Activated gamma-delta T cell treated with Interleukin-2 at 50 U/mL for 16 hours (primary cell): ENCODE data around the gene INF2.

ENCODE experiments used
- DNase-seq: peaks from one replicate; pipeline ENCODE4 v3.0.0-alpha.2; 2020

INF2 gene

DNA sequence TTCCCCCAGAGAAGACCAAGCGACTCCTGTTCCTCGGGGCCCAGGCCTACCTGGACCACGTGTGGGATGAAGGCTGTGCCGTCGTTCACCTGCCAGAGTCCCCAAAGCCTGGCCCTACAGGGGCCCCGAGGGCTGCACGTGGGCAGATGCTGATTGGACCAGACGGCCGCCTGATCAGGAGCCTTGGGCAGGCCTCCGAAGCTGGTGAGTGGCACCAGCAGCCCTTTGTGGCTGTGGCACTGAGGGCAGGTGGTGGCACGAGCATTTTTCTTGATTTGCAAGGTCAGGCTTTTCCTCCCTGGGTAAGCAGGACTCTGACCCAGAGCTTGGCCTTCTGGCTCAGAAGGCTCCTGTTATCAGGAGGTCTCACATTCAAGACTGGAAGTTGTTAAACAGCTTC is 66.2 kb downstream of the INF2 start:
- no peak for DNase-seq

- DNase-seq: no peak
Observed at GRCh38 chr14:104756477-104757237, 67.2 kb downstream of the INF2 start.

DNA sequence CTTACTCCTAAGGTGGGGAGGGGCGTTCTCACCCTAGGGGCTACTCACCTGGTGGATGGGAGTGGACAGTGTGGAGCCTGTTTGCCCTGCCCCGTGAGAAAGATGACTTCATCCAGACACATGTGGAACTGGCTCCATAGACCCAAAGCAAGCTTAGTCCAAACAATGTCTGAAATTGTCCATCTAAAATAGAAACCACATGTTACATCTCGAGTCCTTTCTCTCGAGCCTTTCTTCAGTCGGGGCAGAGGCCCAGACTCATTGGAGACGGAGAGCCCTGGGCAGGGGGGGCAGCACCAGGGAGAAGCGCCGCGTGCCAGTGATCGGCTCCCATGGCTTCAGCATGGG is 67.8 kb downstream of the INF2 start:
- DNase-seq: no peak

GRCh38 chr14:104757681-104758392 is 68.4 kb downstream of the INF2 start:
- no peak for DNase-seq

DNA sequence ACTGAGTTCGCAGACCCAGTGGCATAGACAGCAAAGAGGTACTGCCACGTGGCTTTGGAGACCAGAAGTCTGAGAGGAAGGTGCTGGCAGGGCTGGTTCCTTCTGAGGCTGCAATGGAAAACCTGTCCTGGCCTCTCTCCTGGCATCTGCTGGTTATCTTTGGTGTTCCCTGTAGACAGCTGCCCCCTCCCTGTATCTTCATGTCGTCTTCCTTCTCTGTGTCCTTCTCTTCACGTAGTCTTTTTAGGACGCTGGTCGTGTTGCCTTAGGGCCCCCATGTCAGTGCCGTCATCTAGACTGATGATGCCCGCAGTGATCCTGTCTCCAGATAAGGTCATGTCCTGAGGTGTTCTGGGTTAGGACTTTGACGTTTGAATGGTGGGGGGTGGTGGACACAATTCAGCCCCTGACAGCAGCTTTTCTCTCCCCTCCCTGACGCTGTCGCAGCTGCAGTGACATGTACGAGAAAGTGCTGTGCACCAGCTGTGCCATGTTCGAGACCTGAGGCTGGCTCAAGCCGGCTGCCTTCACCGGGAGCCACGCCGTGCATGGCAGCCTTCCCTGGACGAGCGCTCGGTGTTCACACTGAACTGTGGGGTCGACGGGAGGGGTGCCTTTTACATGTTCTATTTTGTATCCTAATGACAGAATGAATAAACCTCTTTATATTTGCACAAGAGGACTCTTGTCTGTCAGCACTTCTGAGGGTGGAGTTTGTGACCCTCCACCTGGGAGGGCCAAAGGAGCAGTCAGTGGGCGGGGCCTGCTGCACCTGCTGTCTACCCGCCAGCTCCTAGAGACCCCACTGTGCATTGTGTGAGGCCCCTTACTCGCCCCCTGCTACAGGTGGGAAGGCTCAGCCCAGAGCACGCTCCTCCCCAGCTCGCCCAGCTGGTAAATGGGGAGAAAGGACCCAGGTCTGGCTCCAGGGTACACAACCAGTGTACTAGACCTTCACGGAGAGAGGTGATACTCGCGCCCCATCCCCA is 69.9 kb downstream of the INF2 start:
- no peak for DNase-seq

DNA sequence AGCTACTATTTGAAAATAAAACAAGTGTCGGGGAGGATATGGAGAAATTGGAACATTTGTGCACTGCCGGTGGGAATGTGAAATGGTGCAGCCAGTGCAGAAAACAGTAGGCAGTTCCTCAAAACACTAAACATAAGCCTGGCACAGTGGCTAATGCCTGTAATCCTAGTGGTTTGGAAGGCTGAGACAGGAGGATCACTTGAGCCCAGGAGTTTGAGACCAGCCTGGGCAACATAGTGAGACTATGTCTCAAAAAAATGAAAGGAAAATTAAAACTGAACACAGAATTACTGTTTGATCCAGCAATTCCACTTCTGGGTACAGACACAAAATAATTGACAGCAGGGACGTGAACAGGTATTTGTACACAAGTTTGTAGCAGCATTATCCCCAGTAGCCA is 76.1 kb downstream of the INF2 start:
- no peak for DNase-seq

- DNase-seq: no peak
Observed at GRCh38 chr14:104766256-104766862, 76.9 kb downstream of the INF2 start.

GRCh38 chr14:104766863-104767633 is 77.6 kb downstream of the INF2 start:
- DNase-seq: no peak

DNA sequence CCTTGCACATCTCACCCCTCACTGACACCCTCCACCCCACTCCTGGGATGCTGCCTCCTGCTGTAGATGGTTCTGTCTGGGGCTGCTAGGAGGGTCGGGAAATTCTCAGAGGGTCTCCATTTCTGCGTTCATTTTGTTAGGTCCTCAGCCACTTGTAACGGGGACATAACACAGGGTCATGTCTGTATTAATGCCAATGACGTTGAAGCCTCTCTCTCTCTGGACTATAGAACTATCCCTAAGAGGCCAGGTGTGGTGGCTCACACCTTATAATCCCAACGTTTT is 78.2 kb downstream of the INF2 start:
- DNase-seq: no peak

- DNase-seq: peak; percentile 93
Observed at GRCh38 chr14:104768437-104769323, 79.3 kb downstream of the INF2 start.

GRCh38 chr14:104769324-104770071 is 80.1 kb downstream of the INF2 start:
- no peak for DNase-seq

GRCh38 chr14:104770072-104770579 is 80.7 kb downstream of the INF2 start:
- DNase-seq: no peak

GRCh38 chr14:104770851-104771272 is 81.4 kb downstream of the INF2 start:
- DNase-seq: no peak

DNA sequence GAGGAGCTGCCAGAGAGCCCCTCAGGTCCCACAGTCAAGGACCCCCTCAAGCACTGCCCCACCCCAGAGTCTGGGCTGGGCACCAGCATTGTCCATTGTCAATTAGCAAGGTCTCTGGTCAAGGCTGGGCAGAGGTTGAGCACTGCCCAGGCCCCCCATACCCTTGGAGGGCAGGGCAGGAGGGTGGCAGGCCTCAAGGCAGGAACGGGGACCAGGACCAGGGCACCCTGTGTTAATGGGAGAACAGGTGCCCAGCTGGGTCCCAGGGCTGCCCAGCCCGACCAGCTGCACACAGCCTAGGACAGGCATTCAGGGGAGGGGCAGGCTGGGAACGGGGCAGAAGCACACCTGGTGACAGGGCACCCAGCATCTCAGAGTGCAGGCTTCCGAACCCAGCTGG is 82.0 kb downstream of the INF2 start:
- no peak for DNase-seq
